Fibroblast of the aortic adventitia (primary cell): ENCODE measurements around the gene TTI1. TPM values are rescaled to one million over a fixed set of nuclear protein-coding genes. Genes with fewer than 3 reads are reported as not detected.

Experiments used
- DNase-seq: peaks from one replicate; pipeline ENCODE4 v3.0.0-alpha.2; 2010; ENCODE audit warnings: low read depth
- H3K4me3 ChIP-seq: 2 replicates; pipeline ENCODE4 v1.5.1; 2011; ENCODE audit warnings: low read depth, mild to moderate bottlenecking, control low read depth, low read length, moderate library complexity
- total RNA-seq: library from RNA; depleted of rRNA; stranded (reverse); fragments of >200 nt; gene quantifications from 2 replicates; pipeline ENCODE4 v1.2.3, GENCODE V29; 2012; ENCODE audit warnings: low replicate concordance
- TF ChIP-seq, protein P1 (sequence below): IDR thresholded peaks from 2 replicates; pipeline ENCODE4 v1.5.1; 2011; ENCODE audit warnings: mild to moderate bottlenecking, low read length, control low read depth, inconsistent platforms; ENCODE audit not compliant: insufficient read depth

The TTI1 gene
- total RNA-seq, 1 donor: 26.0 TPM

DNA sequence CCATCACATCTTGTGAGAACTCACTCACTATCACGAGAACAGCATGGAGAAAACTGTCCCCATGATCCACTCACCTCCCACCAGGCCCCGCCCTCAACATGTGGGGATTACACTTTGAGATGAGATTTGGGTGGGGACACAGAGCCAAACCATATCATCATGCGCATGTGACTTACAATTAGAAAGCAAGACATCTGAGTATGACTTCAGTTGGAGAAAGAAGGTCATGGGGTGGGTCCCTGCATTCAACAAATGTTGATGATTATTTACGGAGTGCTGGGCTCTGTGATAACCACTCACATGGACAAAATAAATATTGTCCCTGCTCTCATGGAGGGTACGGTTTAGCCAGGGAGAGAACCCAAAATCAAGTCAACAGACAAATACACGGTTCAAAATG, 92.4 kb downstream of the TTI1 start:
- TF ChIP-seq, protein P1, sequence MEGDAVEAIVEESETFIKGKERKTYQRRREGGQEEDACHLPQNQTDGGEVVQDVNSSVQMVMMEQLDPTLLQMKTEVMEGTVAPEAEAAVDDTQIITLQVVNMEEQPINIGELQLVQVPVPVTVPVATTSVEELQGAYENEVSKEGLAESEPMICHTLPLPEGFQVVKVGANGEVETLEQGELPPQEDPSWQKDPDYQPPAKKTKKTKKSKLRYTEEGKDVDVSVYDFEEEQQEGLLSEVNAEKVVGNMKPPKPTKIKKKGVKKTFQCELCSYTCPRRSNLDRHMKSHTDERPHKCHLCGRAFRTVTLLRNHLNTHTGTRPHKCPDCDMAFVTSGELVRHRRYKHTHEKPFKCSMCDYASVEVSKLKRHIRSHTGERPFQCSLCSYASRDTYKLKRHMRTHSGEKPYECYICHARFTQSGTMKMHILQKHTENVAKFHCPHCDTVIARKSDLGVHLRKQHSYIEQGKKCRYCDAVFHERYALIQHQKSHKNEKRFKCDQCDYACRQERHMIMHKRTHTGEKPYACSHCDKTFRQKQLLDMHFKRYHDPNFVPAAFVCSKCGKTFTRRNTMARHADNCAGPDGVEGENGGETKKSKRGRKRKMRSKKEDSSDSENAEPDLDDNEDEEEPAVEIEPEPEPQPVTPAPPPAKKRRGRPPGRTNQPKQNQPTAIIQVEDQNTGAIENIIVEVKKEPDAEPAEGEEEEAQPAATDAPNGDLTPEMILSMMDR: no peak
- no peak for DNase-seq
- H3K4me3 ChIP-seq: no peak overlapping the region

DNA sequence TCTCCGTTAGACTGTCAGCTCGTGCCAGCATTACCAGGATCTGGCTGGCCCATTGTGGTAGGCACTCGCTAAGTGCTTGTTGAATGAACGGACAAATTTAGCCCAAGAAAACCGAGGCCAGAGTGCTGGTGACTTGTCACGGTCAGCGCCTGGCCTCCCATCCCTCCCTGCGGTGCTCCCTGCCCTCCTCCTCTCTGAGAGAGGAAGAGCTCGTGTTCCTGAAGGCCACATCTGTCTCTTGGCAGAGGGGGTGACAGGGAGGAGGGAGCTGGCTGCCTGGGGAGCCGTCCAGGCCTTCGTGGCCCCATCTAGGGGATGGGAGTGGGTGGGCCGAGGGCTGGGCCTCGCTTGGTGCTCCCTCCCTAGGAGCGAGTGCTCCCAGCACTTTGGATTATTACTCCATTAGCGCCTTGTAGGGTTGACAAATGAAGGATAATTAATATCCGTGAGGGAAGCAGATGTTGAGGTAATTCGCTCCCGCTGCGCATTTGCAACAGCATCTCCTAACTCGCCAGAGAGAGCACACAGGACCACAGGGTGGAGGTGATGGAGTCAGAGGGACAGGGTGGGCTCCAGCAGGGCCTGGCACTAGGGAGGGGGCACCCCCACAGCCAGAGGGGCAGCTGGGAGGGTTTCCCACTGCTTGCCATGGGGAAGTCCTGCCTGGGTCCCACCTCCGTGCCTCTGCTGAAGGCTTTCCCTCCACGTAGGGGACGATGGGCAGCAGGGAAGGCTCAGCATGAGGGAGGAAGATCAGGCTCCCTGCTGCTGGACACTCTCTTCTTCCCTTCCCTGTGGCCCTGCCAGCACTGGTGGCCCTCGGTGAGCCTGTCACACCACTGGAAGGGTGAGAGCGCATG, 93.3 kb downstream of the TTI1 start:
- TF ChIP-seq, protein P1: no peak
- no peak overlapping the region for H3K4me3 ChIP-seq
- DNase-seq: no peak

DNA sequence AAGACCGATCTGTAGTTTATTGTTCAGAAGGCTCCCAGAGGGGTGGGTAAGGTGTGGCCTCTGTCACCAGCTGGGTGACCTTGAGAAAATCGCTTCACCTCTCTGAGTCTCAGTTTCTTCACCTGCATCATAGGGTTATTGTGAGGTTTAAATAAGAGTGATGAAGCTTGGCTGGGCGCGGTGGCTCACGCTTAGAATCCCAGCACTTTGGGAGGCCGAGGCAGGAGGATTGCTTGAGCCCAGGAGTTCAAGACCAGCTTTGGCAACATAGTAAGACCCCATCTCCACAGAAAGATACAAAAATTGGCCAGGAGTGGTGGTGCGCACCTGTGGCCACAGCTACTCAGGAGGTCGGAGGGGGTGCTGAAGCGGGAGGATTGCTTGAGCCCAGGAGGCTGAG, 94.3 kb downstream of the TTI1 start:
- no peak overlapping the region for H3K4me3 ChIP-seq
- TF ChIP-seq, protein P1: no peak
- no peak for DNase-seq

DNA sequence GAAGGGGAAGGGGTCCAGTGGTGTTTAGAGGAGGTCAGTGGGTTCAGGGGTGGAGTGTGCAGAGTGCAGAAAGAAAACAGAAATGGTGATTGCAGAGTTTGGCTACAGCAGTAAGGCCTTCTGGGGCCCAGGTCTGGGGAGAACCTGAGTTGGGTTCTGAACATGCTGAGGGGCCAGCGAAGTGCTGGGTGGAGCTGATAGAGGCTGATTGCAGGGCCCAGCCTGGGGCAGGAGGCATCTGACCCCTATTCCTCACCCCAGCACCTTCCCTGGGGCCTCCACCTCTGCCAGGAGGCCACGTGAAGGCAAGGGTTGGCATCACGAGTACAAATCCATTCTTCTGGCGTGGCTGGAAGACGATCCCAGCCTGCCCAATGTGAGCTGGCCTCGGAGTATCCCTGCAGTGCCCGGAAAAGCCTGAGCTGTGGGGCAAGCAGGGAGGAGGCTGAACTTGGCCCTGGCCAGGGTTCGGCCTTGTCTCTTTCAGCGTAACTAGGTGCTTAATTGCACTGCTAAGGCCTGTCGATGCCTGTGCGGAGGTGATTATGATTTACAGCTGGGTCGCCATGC, 95.0 kb downstream of the TTI1 start:
- H3K4me3 ChIP-seq: no peak overlapping the region
- TF ChIP-seq, protein P1: no peak
- DNase-seq: no peak

DNA sequence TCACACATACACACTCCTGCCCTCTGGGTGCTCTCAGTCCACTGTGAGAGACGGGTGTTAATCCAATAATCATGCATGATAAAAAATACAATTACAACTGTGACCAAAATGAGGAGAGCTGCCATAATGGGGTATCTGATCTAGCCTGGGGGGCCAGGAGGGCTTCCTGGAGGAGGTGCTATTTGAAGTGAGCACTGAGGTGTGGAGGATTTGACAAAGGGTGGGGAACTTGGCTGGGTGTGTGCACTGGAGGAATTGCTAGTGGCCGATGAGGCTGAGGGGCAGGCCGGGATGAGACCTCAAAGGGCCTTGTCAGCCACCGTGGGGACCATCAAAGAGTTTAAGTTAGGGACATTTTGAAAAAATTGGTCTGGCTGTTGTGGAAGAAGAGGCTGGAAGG, 95.6 kb downstream of the TTI1 start:
- H3K4me3 ChIP-seq: no peak overlapping the region
- DNase-seq: no peak
- TF ChIP-seq, protein P1: no peak

DNA sequence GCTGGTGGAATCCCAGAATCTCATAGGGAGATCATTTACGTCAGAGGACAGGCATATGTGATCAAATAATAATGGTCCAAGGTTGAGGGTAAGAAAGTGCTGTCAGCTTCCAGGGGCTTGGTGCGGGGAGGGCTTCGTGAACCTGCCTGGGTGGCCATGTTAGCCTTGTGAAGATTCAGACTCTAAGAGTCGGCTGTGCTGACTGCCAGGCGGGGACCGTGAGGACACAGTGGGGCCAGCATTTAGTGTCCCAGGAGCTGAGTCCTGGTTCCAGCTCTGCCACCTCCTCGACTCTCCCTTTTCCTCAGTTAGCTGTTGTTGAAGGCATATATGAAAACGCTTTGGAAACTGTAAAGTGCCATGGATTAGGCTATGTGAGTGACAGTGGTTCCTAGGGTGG, 96.8 kb downstream of the TTI1 start:
- no peak for DNase-seq
- TF ChIP-seq, protein P1: no peak
- no peak overlapping the region for H3K4me3 ChIP-seq
